Measurements from ENCODE around the gene TIMP3.
A peak's percentile ranks its signal among the peaks of the same experiment; 100 is the strongest.

DNA sequence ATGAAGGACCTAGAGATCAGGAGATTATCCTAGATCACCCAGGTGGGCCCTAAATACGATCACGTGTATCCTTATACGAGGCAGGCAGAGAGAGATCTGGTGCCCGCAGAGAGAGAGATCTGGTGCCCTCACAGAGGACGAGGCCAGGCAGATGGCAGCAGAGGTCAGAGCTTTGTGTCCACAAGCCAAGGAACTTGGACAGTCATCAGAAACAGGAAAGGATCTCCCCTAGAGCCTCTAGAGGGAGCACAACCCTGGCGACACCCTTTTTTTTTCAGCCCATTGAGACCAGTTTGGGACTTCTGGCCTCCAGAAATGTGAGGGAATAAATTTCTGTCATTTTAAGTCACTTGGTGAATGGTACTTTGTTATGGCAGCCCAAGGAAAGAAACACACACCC lies 25.5 kb upstream of the TIMP3 start:
- TF ChIP-seq EZH2 (IDR thresholded peaks at IDR 0.05; ENCODE audit: borderline replicate concordance, low read length): no peak
- TF ChIP-seq CTCF (conservative IDR thresholded peaks at IDR 0.05 in 1 of 2, IDR thresholded peaks at IDR 0.05 in 1 of 2; ENCODE audit: extremely low read depth in 1 of 2, insufficient read depth in 1 of 2, low read depth in 1 of 2, low read length in 2 of 2): peak; percentile 16 to 44
